Uterus (tissue), 4 donors: Measurements from ENCODE around the gene OPN1MW. TPM values are rescaled to one million over a fixed set of nuclear protein-coding genes. Genes with fewer than 3 reads are reported as not detected.
"Not testable (repeated sequence)": the region's sequence is repeated elsewhere in the genome, so short reads cannot be mapped to it uniquely, and the experiment has no call there.

Experiments
- DNase-seq, 2 donors: peaks; one replicate each; pipeline ENCODE4 v3.0.0-alpha.2; 2019 to 2020
- H3K27ac ChIP-seq, 2 donors: fragments of 200-600 bp; sonication (generic); 1 replicate in 1 of 2; 2 replicates in 1 of 2; pipeline ENCODE4 v1.5.1; 2016 to 2018
- H3K27me3 ChIP-seq, 2 donors: fragments of 200-600 bp; sonication (generic); one replicate each; pipeline ENCODE4 v1.5.1; 2018 to 2019; ENCODE audit warnings: control low read depth in 1 of 2
- H3K36me3 ChIP-seq, 2 donors: fragments of 200-600 bp; sonication (generic); one replicate each; pipeline ENCODE4 v1.5.1; 2019; ENCODE audit warnings: control low read depth in 1 of 2
- H3K4me1 ChIP-seq, 2 donors: fragments of 200-600 bp; sonication (generic); one replicate each; pipeline ENCODE4 v1.5.1; 2018 to 2019; ENCODE audit warnings: control low read depth in 1 of 2
- H3K4me3 ChIP-seq, 2 donors: fragments of 200-600 bp; sonication (generic); 1 replicate in 1 of 2; 2 replicates in 1 of 2; pipeline ENCODE4 v1.5.1; 2018 to 2019; ENCODE audit warnings: mild to moderate bottlenecking in 1 of 2
- H3K9me3 ChIP-seq, 2 donors: fragments of 200-600 bp; sonication (generic); one replicate each; pipeline ENCODE4 v1.5.1; 2019; ENCODE audit warnings: control low read depth in 1 of 2
- intact Hi-C: fragments of 100-400 bp; cut with DNase I; formaldehyde crosslinking; loops from one replicate; pipeline ENCODE4 v1.15.1; 2023; ENCODE audit warnings: low total_unique reads
- total RNA-seq, 4 donors: library from RNA; depleted of rRNA in 3 of 4; stranded (reverse); fragments of >200 nt in 3 of 4; gene quantifications; one replicate each; pipeline versions ENCODE4 v1.1.0 to v1.2.4, GENCODE V29; 2014 to 2023
- donor health status: DM: yes; HTN: yes; CAD: no.

Gene OPN1MW
- total RNA-seq, 4 donors from 2014 or later = not detected

- H3K27ac ChIP-seq, H3K4me1 ChIP-seq, H3K4me3 ChIP-seq, H3K9me3 ChIP-seq, DNase-seq, intact Hi-C loops, H3K27me3 ChIP-seq, H3K36me3 ChIP-seq: not testable (repeated sequence)
Measured at GRCh38 chrX:154238939-154239559, 56.7 kb downstream of the OPN1MW start.

- H3K27ac ChIP-seq, H3K27me3 ChIP-seq, H3K9me3 ChIP-seq, DNase-seq, H3K4me1 ChIP-seq, H3K4me3 ChIP-seq, H3K36me3 ChIP-seq, intact Hi-C loops: not testable (repeated sequence)
Measured at GRCh38 chrX:154239982-154240503, 57.6 kb downstream of the OPN1MW start.

Other genes starting within 250 kb of the OPN1MW start
- 100 to 1,000 TPM in 2 of 4 donors, 10 to 100 TPM in 2; 37.9 to 198 (median 109) TPM for gene NAA10, start 247.6 kb upstream of the OPN1MW start, total RNA-seq
- gene RENBP, start 238.0 kb upstream of the OPN1MW start, total RNA-seq = 1 to 10 TPM in 3 of 4 donors, under 1 TPM in 1; 0.77 to 5.9 (median 2.6) TPM
- gene HCFC1, start 210.8 kb upstream of the OPN1MW start, total RNA-seq = 10 to 100 TPM; 20.9 to 65.7 (median 37.3) TPM
- 1 to 10 TPM in 3 of 4 donors, not detected in 1; 2.5 to 9.6 (median 6.2) TPM for gene TMEM187, start 209.8 kb upstream of the OPN1MW start, total RNA-seq
- gene IRAK1, start 162.7 kb upstream of the OPN1MW start, total RNA-seq = 10 to 100 TPM in 3 of 4 donors, 1 to 10 TPM in 1; 9.7 to 52.6 (median 35.8) TPM
- gene MECP2, start 84.9 kb upstream of the OPN1MW start, total RNA-seq = 100 to 1,000 TPM in 1 of 4 donors, 10 to 100 TPM in 3; 29.7 to 106 (median 50.6) TPM
- not detected for gene OPN1LW, start 38.4 kb upstream of the OPN1MW start, total RNA-seq
- not detected for gene OPN1MW2, start 37.2 kb downstream of the OPN1MW start, total RNA-seq
- not detected for gene OPN1MW3, start 75.0 kb downstream of the OPN1MW start, total RNA-seq
- not detected for gene TEX28, start 112.5 kb downstream of the OPN1MW start, total RNA-seq
- under 1 TPM in 2 of 4 donors, not detected in 2; 0.07 to 0.98 TPM for gene TKTL1, start 113.2 kb downstream of the OPN1MW start, total RNA-seq
- 1,000 to 10,000 TPM; 1,067 to 4,271 (median 2,911) TPM for gene FLNA, start 192.0 kb downstream of the OPN1MW start, total RNA-seq
- 100 to 1,000 TPM in 1 of 4 donors, 10 to 100 TPM in 3; 13.6 to 118 (median 44.4) TPM for gene EMD, start 196.7 kb downstream of the OPN1MW start, total RNA-seq
- 1,000 to 10,000 TPM; 2,407 to 9,172 (median 4,014) TPM for gene RPL10, start 215.8 kb downstream of the OPN1MW start, total RNA-seq
- 10 to 100 TPM; 10.2 to 31.8 (median 21.2) TPM for gene DNASE1L1, start 226.7 kb downstream of the OPN1MW start, total RNA-seq
- 10 to 100 TPM; 15.3 to 62.3 (median 20.5) TPM for gene TAFAZZIN, start 228.9 kb downstream of the OPN1MW start, total RNA-seq
- 10 to 100 TPM in 3 of 4 donors, 1 to 10 TPM in 1; 5.1 to 71.3 (median 42.1) TPM for gene ATP6AP1, start 246.1 kb downstream of the OPN1MW start, total RNA-seq